Epithelial cell of proximal tubule (primary cell): ENCODE results near the gene MSL3. TPM values are rescaled to one million over a fixed set of nuclear protein-coding genes. Genes with fewer than 3 reads are reported as not detected.

Experiments used
- DNase-seq: peaks from one replicate; pipeline ENCODE4 v3.0.0-alpha.2; 2011; ENCODE audit warnings: low read depth
- H3K4me3 ChIP-seq: 2 replicates; pipeline ENCODE4 v1.5.1; 2011; ENCODE audit warnings: low read depth, mild to moderate bottlenecking, low read length
- total RNA-seq: library from RNA; depleted of rRNA; stranded (reverse); fragments of >200 nt; gene quantifications from 2 replicates; pipeline ENCODE4 v1.2.3, GENCODE V29; 2015
- TF ChIP-seq, protein P1 (sequence below): conservative IDR thresholded peaks from 2 replicates; pipeline ENCODE4 v1.5.1; 2012; ENCODE audit warnings: low read depth, mild to moderate bottlenecking, low read length

The MSL3 gene
- total RNA-seq, 1 donor from 2014 or later = 35.3 TPM

- DNase-seq = no peak
- H3K4me3 ChIP-seq = no peak overlapping the region
- TF ChIP-seq, protein P1, sequence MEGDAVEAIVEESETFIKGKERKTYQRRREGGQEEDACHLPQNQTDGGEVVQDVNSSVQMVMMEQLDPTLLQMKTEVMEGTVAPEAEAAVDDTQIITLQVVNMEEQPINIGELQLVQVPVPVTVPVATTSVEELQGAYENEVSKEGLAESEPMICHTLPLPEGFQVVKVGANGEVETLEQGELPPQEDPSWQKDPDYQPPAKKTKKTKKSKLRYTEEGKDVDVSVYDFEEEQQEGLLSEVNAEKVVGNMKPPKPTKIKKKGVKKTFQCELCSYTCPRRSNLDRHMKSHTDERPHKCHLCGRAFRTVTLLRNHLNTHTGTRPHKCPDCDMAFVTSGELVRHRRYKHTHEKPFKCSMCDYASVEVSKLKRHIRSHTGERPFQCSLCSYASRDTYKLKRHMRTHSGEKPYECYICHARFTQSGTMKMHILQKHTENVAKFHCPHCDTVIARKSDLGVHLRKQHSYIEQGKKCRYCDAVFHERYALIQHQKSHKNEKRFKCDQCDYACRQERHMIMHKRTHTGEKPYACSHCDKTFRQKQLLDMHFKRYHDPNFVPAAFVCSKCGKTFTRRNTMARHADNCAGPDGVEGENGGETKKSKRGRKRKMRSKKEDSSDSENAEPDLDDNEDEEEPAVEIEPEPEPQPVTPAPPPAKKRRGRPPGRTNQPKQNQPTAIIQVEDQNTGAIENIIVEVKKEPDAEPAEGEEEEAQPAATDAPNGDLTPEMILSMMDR = peak; percentile 76
These were observed 12.3 kb downstream of the MSL3 start for GRCh38 chrX:11770320-11770719.

GRCh38 chrX:11778230-11778629, 20.2 kb downstream of the MSL3 start:
- TF ChIP-seq, protein P1 = no peak
- DNase-seq = no peak
- no peak overlapping the region for H3K4me3 ChIP-seq

DNA sequence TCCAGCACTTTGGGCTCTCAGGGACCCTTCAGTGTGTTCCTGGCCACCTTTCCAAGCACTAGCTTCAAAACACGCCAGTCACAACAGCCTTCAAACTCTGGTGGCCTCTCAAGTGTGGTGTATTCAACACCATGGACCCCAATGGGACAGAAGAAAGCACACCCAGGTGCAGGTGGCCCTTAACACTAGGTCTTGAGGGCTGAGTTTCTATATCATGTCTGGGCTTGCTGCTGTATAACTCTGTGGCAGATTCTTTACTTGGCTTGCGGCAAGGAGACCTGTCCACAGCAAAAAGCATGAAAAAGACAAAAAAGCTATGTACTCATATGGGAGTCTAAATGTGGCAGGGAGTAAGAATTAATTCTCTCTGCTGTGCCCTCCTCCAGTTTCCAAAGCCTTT, 23.1 kb downstream of the MSL3 start:
- no peak for DNase-seq
- no peak overlapping the region for H3K4me3 ChIP-seq
- TF ChIP-seq, protein P1 = no peak

- no peak overlapping the region for H3K4me3 ChIP-seq
- TF ChIP-seq, protein P1 = no peak
- DNase-seq = no peak
These were observed 23.8 kb downstream of the MSL3 start for GRCh38 chrX:11781734-11782370.

DNA sequence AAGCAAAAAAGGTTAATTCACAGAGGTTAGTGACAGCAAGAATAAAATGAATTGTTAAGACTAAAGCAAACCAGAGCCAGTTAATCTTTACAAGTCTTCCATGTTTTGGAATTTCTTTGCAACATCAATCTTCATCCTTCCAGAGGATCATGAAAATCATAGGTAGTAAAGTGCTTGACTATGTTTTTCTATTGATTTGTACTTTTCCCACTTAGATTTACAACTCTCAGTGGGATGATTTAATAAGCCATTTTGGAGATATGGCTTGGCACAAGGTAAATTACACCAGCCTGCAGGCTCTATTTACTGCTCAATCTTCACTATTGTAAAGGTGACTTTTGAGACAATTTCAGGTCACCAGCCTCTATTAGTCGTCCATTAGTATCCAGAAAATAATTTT, 26.5 kb downstream of the MSL3 start:
- DNase-seq = no peak
- TF ChIP-seq, protein P1 = no peak
- H3K4me3 ChIP-seq = no peak overlapping the region

DNA sequence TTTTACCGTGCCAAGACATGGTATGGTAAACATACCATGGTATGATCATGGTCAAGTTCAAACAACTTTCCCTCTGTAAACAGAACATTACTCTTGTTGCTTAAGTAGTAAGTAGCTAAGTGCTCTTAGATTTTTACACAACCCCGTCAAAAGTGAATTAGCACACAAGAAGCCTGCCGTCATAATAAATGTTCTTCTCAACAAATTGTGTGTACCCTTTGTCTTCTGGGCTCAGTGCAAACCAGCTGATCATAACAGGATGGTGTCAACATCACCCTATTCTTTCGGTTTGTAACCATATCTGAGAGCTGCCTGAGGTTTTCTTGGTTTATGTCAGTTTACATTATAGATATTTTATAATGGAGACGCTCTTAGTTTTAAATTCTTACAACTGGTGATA, 28.8 kb downstream of the MSL3 start:
- TF ChIP-seq, protein P1 = no peak
- no peak overlapping the region for H3K4me3 ChIP-seq
- no peak for DNase-seq

DNA sequence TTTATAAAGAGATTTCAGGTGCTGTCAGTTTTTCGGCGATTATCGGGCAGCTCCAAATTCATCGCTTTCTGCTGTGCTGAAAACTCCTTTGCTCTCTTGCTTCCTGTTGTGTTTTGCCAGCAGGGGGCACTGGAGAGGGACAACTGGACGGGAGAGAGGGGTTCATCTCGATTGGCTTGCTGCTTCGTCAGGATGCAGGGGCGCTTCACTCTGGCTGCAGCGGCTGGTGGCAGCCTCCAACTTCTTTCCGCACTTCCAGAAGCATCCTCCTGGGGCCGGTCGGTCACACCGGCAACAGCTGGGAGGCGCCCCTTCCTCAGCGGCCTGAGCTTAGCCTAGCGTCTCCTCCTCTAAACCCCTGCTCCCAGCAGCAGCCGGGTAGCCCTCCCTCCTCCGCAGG, 29.5 kb downstream of the MSL3 start:
- TF ChIP-seq, protein P1 = peak; percentile 71
- H3K4me3 ChIP-seq = peak overlapping the region; percentile 35
- no peak for DNase-seq
